Activated T-helper 1 cell treated with anti-CD3 and anti-CD28 coated beads, Interleukin-12 subunit alpha, Interleukin-12 subunit beta, Interleukin-2, Interleukin-4 antibody, amounts not matched to agents 30 ng/mL and 10 ng/mL and 1 ng/mL, durations not matched to agents 14 hours and 24 hours and 36 hours (primary cell): ENCODE measurements around the gene INTS4. TPM values are rescaled to one million over a fixed set of nuclear protein-coding genes. Genes with fewer than 3 reads are reported as not detected.
"Not testable (repeated sequence)": the region's sequence is repeated elsewhere in the genome, so short reads cannot be mapped to it uniquely, and the experiment has no call there.

Source experiments
- DNase-seq: peaks from one replicate; pipeline ENCODE4 v3.0.0; 2021; ENCODE audit warnings: low spot score
- H3K27ac Mint-ChIP-seq: one replicate; pipeline ENCODE4 v1.8.0; 2021; ENCODE audit warnings: mild to moderate bottlenecking, mixed read lengths
- H3K27me3 Mint-ChIP-seq: one replicate; pipeline ENCODE4 v1.8.0; 2022; ENCODE audit warnings: mild to moderate bottlenecking, moderate library complexity, mixed read lengths; ENCODE audit not compliant: insufficient read depth
- H3K36me3 Mint-ChIP-seq: one replicate; pipeline ENCODE4 v1.8.0; 2021; ENCODE audit warnings: low read depth, mixed read lengths
- H3K4me1 Mint-ChIP-seq: one replicate; pipeline ENCODE4 v1.8.0; 2021; ENCODE audit warnings: low read depth, mixed read lengths
- H3K4me3 Mint-ChIP-seq: one replicate; pipeline ENCODE4 v1.8.0; 2021; ENCODE audit warnings: mild to moderate bottlenecking, moderate library complexity, mixed read lengths
- H3K9me3 Mint-ChIP-seq: one replicate; pipeline ENCODE4 v1.8.0; 2021; ENCODE audit warnings: mixed read lengths
- intact Hi-C: fragments of 100-400 bp; cut with micrococcal nuclease; formaldehyde crosslinking; loops from one replicate; pipeline ENCODE4 v1.15.1; 2024
- total RNA-seq: library from RNA; stranded (reverse); gene quantifications from 2 replicates; pipeline ENCODE4 v1.2.3, GENCODE V29; 2022

Gene INTS4, protein sequence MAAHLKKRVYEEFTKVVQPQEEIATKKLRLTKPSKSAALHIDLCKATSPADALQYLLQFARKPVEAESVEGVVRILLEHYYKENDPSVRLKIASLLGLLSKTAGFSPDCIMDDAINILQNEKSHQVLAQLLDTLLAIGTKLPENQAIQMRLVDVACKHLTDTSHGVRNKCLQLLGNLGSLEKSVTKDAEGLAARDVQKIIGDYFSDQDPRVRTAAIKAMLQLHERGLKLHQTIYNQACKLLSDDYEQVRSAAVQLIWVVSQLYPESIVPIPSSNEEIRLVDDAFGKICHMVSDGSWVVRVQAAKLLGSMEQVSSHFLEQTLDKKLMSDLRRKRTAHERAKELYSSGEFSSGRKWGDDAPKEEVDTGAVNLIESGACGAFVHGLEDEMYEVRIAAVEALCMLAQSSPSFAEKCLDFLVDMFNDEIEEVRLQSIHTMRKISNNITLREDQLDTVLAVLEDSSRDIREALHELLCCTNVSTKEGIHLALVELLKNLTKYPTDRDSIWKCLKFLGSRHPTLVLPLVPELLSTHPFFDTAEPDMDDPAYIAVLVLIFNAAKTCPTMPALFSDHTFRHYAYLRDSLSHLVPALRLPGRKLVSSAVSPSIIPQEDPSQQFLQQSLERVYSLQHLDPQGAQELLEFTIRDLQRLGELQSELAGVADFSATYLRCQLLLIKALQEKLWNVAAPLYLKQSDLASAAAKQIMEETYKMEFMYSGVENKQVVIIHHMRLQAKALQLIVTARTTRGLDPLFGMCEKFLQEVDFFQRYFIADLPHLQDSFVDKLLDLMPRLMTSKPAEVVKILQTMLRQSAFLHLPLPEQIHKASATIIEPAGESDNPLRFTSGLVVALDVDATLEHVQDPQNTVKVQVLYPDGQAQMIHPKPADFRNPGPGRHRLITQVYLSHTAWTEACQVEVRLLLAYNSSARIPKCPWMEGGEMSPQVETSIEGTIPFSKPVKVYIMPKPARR
- 58.2 and 63.6 TPM in 2 replicates for total RNA-seq

DNA sequence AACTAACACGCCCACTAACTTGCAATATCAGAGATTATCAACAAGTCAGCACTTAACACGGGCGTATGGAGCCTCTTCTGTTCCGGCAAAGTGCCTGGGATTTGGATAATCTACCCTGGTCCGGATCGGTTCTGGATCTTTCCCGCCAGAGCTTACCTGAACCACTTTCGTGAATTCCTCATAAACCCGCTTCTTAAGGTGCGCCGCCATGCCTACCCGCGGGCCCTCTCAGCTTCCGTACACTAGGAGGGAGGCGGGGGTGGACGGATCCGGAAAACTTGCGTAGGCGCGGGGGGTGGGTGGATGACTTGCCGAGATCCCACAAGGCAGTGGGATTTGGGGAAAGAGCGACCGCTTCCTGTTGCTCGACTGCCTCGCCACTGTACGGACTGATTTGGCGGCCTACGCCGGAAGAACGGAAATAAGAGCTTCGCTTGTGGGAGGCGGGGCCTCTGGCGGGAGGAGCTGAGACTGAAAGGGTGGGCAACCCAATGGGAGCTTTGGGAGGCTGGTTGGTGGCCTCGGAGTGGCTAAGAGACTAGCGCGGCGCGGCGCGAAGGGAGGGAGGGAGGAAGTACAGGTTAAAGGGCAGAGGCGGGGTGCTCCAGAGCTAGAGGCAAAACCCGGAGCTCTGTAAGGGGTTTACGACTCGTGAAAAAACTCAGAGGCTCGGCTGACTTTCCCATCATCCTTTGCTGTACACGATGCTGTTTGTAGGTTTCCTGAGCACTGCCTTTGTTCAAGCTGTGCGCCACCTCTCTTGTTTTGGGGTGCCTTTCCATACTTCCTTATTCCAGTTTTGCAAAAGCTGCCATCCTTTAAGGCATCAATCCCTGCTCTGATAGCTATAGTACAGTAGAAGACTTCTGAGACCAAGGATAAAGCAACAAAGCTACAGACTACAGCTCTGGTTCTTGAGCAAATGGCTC lies at the start of gene INTS4:
TSS of gene INTS4 (minus strand) at position 235 of the 929 bp plus-strand sequence. CDS start at position 210, 25 bp downstream.
- H3K4me1 Mint-ChIP-seq: peaks cover 30% of the 10 kb centered on the region
- H3K27me3 Mint-ChIP-seq: no peaks in the 10 kb centered on the region
- peak within 1 kb of the TSS; percentile 92 for H3K4me3 Mint-ChIP-seq
- no peaks in the 10 kb centered on the region for H3K9me3 Mint-ChIP-seq
- peaks cover 3% of the 10 kb centered on the region for H3K36me3 Mint-ChIP-seq
- intact Hi-C loops: loop anchor here (1.0 to 2.0 kb wide), 8 partner anchors 52 to 570 kb away; partner anchors contain the start of genes ALG8, CLNS1A, GAB2 and KCTD21
- peak; percentile 98 for DNase-seq
- peak within 1 kb of the TSS; percentile 84 for H3K27ac Mint-ChIP-seq

DNA sequence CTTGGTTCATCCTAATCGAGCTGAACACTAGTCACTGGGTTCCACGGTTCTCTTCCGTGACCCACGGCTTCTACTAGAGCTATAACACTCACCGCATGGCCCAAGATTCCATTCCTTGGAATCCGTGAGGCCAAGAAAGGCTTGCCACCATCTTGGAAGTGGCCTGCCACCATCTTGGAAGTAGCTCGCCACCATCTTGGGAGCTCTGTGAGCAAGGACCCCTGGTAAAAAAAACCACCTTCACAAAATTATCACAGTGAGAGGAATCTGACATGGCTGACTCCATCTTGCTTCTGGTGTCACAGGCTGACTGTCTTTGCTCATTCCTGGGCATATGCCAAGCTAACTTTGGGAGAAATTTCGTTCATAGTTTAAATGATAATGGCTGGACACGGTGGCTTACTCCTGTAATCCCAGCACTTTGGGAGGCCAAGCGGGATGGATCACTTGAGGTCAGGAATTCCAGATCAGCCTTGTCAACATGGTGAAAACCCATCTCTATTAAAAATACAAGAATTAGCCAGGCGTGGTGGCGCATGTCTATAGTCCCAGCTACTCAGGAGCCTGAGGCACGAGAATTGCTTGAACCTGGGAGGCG lies 47.5 kb upstream of the INTS4 start:
- intact Hi-C loops: loop anchor here (2.0 kb wide), 1 partner anchor 223 kb away; no protein-coding TSS in a partner anchor
- no peaks in the 10 kb centered on the region for H3K9me3 Mint-ChIP-seq
- peaks cover 20% of the 10 kb centered on the region for H3K4me1 Mint-ChIP-seq
- no peak overlapping the region for H3K27ac Mint-ChIP-seq
- no peaks in the 10 kb centered on the region for H3K36me3 Mint-ChIP-seq
- no peak overlapping the region for H3K4me3 Mint-ChIP-seq
- no peak for DNase-seq
- no peaks in the 10 kb centered on the region for H3K27me3 Mint-ChIP-seq

DNA sequence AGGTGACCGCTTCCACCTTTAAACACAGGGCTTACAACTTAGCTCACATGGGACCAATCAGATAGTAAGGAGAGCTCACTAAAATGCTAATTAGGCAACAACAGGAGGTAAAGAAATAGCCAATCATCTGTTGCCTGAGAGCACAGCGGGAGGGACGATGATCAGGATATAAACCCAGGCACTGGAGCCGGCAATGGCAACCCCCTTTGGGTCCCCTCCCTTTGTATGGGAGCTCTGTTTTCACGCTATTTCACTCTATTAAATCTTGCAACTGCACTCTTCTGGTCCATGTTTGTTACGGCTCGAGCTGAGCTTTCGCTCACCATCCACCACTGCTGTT lies 46.9 kb upstream of the INTS4 start:
- not testable (repeated sequence) for H3K27ac Mint-ChIP-seq, H3K4me3 Mint-ChIP-seq, H3K36me3 Mint-ChIP-seq, H3K9me3 Mint-ChIP-seq, DNase-seq, H3K27me3 Mint-ChIP-seq
- peaks cover 20% of the 10 kb centered on the region for H3K4me1 Mint-ChIP-seq
- intact Hi-C loops: loop anchor here (2.0 kb wide), 1 partner anchor 223 kb away; no protein-coding TSS in a partner anchor

DNA sequence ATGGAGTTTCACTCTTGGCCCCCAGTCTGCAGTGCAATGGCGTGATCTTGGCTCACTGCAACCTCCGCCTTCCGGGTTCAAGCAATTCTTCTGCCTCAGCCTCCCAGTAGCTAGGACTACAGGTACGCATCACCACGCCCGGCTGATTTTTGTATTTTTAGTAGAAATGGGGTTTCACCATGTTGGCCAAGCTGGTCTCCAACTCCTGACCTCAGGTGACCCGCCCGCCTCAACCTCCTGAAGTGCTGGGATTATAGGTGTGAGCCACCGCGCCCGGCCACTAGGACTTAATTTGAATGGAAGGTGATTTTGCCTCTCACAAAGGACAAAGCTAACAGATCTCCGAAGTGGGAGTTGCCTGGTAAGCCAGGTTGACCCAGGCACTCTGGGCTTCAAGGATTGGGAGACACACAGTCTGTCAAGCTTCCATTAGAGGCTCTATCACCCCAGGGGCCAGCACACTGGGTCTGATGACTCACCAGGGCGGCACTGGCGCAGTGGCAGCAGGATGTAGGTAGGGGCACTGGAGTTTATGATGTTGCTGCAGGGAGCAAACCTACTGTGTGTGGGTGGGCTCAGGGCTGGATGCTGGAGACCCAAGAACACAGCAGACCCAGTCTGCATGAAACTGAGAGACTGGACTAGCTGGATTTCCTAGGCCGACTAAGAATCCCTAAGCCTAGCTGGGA lies 46.4 kb upstream of the INTS4 start:
- intact Hi-C loops: loop anchor here (2.0 kb wide), 1 partner anchor 222 kb away; no protein-coding TSS in a partner anchor
- H3K9me3 Mint-ChIP-seq: no peaks in the 10 kb centered on the region
- no peaks in the 10 kb centered on the region for H3K27me3 Mint-ChIP-seq
- no peak overlapping the region for H3K27ac Mint-ChIP-seq
- peaks cover 16% of the 10 kb centered on the region for H3K4me1 Mint-ChIP-seq
- H3K4me3 Mint-ChIP-seq: no peak overlapping the region
- no peaks in the 10 kb centered on the region for H3K36me3 Mint-ChIP-seq
- no peak for DNase-seq

DNA sequence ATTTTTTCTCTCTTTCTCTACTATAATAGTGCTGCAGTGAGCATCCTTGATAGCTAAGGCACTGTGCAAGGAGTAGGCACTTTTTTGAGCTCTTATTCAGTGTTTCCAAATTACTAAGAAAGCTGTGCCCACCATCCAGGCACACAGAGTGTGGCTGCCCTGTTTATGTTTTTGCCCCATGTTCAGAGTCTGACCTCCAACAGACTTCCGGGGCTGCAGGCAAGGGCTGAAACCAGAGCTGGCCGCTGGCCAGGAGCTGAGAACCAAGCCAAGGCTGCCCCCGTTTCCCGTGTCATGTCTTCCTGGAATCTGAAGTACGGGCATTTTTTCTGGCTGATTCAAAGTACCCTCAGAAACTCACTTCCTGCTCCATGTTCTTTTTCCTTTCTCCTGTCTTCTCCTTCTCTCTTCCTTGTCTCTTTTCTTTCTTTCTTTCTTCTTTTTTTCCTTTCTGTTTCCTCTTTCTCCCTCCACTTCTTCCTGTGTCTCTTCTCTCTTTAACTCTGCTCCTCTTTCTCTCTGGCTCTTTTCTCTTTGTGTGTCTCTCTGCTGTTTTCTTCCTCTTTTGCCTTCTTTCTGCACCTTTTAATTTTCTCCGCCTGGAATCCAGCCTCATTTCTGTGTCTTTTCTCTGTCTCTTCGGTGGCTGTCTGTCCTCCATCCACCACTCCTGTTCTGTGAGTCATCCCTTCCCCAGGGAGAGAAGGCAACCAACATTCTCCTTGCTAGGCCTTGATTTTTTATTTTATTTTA lies 45.6 kb upstream of the INTS4 start:
- Mint-ChIP-seq H3K27me3 (no peaks in the 10 kb centered on the region), H3K36me3 (no peaks in the 10 kb centered on the region), H3K4me3 (peak overlapping the region; percentile 8), H3K9me3 (no peaks in the 10 kb centered on the region), H3K4me1 (peaks cover 12% of the 10 kb centered on the region), H3K27ac (peak overlapping the region; percentile 87)
- intact Hi-C loops: loop anchor here (2.0 kb wide), 1 partner anchor 221 kb away; no protein-coding TSS in a partner anchor
- no peak for DNase-seq

DNA sequence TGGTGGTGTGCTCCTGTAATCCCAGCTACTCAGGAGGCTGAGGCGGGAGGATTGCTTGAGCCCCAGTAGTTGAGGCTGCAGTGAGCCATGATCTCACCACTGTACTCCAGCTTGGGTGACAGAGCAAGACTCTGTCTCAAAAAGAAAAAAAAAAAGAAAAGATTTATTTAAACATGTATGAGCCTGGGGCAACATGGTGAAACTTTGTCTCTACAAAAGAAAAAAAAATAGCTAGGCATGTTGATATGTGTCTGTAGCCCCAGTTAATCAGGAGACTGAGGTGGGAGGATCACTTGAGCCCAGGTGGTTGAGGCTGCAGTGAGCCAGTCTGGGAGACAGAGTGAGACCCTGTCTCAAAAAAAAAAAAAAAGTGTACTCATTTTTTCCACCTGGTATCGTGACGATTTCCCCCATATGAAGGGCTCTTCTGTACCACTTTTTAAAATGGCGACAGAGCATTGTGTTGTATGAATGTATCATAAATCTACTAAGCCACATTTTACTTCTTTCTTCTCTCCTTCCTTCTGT lies 45.0 kb upstream of the INTS4 start:
- H3K27me3 Mint-ChIP-seq: no peaks in the 10 kb centered on the region

DNA sequence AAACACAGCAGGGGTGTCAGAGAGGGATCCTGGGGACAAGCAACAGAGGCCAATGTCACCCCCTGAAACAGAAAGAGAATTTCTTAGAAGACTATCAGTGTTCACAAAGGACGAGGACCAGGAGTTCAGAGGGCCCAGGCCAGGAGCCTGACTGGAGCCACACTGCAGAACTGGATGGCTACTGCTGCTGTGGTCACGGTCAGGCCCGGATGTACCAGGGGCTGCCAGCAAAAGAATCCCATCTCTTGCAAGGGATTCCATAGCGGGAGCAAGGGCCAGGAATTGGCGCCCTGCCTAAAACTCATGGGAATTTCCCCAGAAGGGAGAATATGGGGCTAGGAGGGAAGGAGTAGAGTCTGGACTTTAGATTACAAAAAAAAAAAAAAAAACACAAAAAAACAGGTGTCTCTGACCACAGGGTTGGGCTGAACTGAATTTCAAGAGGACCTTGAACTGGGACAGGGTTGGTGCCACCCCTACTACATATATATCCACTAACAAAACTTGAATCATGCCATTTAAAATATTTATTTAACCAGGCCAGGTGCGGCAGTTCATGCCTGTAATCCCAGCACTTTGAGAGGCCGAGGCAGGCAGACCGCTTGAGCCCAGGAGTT lies 44.3 kb upstream of the INTS4 start:
- Mint-ChIP-seq H3K4me3 (no peak overlapping the region), H3K27ac (peak overlapping the region; percentile 56), H3K4me1 (peaks cover 12% of the 10 kb centered on the region), H3K36me3 (no peaks in the 10 kb centered on the region), H3K9me3 (no peaks in the 10 kb centered on the region), H3K27me3 (no peaks in the 10 kb centered on the region)
- intact Hi-C loops: no loop called here
- DNase-seq: no peak

More for the DNA sequence above, 45.0 kb upstream of the INTS4 start:
- peak overlapping the region; percentile 87 for H3K27ac Mint-ChIP-seq
- peaks cover 12% of the 10 kb centered on the region for H3K4me1 Mint-ChIP-seq
- intact Hi-C loops: no loop called here
- no peak overlapping the region for H3K4me3 Mint-ChIP-seq
- no peaks in the 10 kb centered on the region for H3K36me3 Mint-ChIP-seq
- no peaks in the 10 kb centered on the region for H3K9me3 Mint-ChIP-seq
- no peak for DNase-seq

DNA sequence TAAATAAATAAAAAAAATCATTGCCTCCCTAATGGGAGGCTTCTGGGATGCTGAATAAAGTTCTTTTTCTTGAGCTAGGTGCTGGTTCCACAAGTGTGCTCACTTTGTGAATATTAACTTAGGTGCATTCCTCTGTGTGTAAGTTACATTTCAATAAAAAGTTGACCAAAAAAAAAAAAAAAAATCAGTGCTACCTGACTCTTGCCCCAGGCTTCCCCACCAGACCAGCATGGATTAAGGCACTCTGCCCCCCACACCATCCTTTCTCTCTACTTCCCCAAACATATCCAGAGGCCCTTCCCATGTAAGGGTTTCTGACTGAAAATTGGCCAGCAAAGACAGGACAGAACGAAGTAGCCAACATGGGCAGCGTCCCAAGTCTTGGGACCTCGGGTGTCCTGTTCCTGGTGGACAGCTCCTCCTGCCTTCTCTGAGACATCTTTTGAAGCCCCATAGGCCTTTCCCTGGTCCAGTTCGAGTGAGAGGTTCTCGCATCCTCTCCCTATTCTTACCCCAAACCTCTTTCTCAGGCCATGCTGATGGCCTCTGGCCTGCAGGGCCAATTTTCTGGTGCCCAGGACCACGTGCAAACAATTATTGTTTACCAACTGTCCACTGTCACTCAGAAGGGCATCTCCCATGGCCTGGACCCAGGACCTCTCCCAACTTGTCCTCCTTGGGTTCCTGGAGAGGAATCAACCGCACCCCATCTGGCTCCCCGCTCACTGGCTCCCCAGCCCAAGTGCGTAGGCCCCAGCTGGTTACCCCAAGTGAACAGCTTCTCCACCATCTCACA lies 43.6 kb upstream of the INTS4 start:
- DNase-seq: no peak
- Mint-ChIP-seq H3K36me3 (no peaks in the 10 kb centered on the region), H3K27me3 (no peaks in the 10 kb centered on the region), H3K9me3 (no peaks in the 10 kb centered on the region), H3K4me1 (peaks cover 12% of the 10 kb centered on the region), H3K27ac (peak overlapping the region; percentile 56), H3K4me3 (no peak overlapping the region)
- intact Hi-C loops: no loop called here

DNA sequence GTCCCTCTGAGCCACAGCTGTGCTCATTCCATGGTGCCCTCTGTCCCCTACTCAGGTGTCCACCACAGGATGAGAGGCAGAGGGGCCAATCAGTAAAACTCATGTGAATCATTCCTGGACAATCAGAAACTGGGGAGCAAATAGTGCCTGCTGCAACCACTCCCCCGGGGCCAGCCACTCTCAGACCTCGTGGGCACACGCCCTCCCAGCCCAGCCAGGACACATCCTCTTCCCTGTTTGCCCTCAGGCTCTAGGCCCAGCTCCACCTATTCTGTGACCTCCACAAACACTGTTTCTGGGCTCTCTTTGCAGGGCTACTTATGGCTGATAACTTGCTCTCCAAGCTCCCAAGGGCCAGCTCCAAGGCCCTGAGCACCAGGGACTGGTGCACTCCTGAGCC lies 42.6 kb upstream of the INTS4 start:
- Mint-ChIP-seq H3K9me3 (no peaks in the 10 kb centered on the region), H3K4me3 (no peak overlapping the region), H3K36me3 (no peaks in the 10 kb centered on the region), H3K27me3 (no peaks in the 10 kb centered on the region), H3K27ac (no peak overlapping the region), H3K4me1 (peaks cover 12% of the 10 kb centered on the region)
- intact Hi-C loops: no loop called here
- no peak for DNase-seq

DNA sequence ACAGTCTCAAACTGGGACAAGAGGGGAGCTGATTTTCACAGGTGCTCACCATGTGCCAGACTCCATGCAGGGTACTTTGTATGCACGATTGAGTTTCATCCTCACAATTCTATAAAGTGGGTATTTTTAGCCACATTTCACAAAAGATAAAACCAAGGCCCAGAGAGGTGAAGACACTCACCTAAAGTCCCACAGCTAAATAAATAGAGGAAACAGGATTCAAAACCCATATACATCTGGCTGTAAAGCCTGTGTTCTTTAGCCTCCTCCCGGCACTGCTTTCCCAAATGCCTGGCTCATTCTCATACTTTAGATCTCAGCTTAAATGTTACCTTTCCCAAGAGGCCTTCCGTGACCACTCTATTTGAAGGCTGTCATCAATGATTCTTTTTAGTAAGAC lies 41.8 kb upstream of the INTS4 start:
- intact Hi-C loops: no loop called here
- Mint-ChIP-seq H3K4me3 (no peak overlapping the region), H3K36me3 (no peaks in the 10 kb centered on the region), H3K27me3 (no peaks in the 10 kb centered on the region), H3K9me3 (no peaks in the 10 kb centered on the region), H3K4me1 (peaks cover 12% of the 10 kb centered on the region), H3K27ac (no peak overlapping the region)
- no peak for DNase-seq
